Mesenchymal stem cell (in vitro differentiated cells and primary cell): Measurements from ENCODE around the gene CLDN2.

Source experiments
- DNase-seq: peaks from one replicate; pipeline ENCODE4 v3.0.0-alpha.2; 2013
- H2AFZ ChIP-seq: one replicate; pipeline ENCODE4 v1.6.1; 2013; ENCODE audit warnings: low read depth, mild to moderate bottlenecking, control low read depth, inconsistent platforms, low read length, moderate library complexity
- H2AK5ac ChIP-seq: 2 replicates; pipeline ENCODE4 v1.6.1; 2013; ENCODE audit warnings: low read length, moderate library complexity, mild to moderate bottlenecking, inconsistent platforms; ENCODE audit not compliant: severe bottlenecking
- H2BK120ac ChIP-seq: one replicate; pipeline ENCODE4 v1.6.1; 2013; ENCODE audit warnings: low read depth, mild to moderate bottlenecking, inconsistent platforms, low read length, moderate library complexity
- H2BK12ac ChIP-seq, 2 experiments: one replicate each; pipeline ENCODE4 v1.6.1; 2013; ENCODE audit warnings: inconsistent platforms in 2 of 2, low read length in 2 of 2, mild to moderate bottlenecking in 2 of 2, moderate library complexity in 2 of 2, control low read depth in 1 of 2
- H2BK15ac ChIP-seq: one replicate; pipeline ENCODE4 v1.6.1; 2013; ENCODE audit warnings: mild to moderate bottlenecking, low read depth, inconsistent platforms; ENCODE audit not compliant: poor library complexity, severe bottlenecking
- H2BK5ac ChIP-seq: 2 replicates; pipeline ENCODE4 v1.6.1; 2013; ENCODE audit warnings: low read depth, mild to moderate bottlenecking, low read length, control low read depth, inconsistent platforms; ENCODE audit not compliant: poor library complexity, severe bottlenecking
- H3K14ac ChIP-seq, 2 experiments: one replicate each; pipeline ENCODE4 v1.6.1; 2013; ENCODE audit warnings: inconsistent platforms in 2 of 2, low read length in 2 of 2, control low read depth in 1 of 2, mild to moderate bottlenecking in 1 of 2, moderate library complexity in 1 of 2
- H3K18ac ChIP-seq, 2 experiments: one replicate each; pipeline ENCODE4 v1.6.1; 2013; ENCODE audit warnings: inconsistent platforms in 2 of 2, low read length in 2 of 2, control low read depth in 1 of 2, low read depth in 1 of 2, mild to moderate bottlenecking in 1 of 2
- H3K23ac ChIP-seq, 2 experiments: one replicate each; pipeline ENCODE4 v1.6.1; 2013; ENCODE audit warnings: inconsistent platforms in 2 of 2, low read length in 2 of 2, mild to moderate bottlenecking in 2 of 2, moderate library complexity in 2 of 2, control low read depth in 1 of 2
- H3K27ac ChIP-seq: 2 replicates; pipeline ENCODE4 v1.5.1; 2013; ENCODE audit warnings: mild to moderate bottlenecking, moderate library complexity, low read length, control low read depth, inconsistent platforms; ENCODE audit not compliant: poor library complexity, severe bottlenecking
- H3K27me3 ChIP-seq, 2 experiments: 2 replicates each; pipeline versions ENCODE4 v1.6.1 to v1.7.0; 2013; ENCODE audit warnings: low read length in 2 of 2, mild to moderate bottlenecking in 2 of 2, moderate library complexity in 2 of 2, control low read depth in 1 of 2, inconsistent platforms in 1 of 2; ENCODE audit not compliant: control insufficient read depth in 1 of 2, insufficient read depth in 1 of 2
- H3K36me3 ChIP-seq, 2 experiments: 2 replicates each; pipeline versions ENCODE4 v1.6.1 to v1.7.0; 2013; ENCODE audit warnings: low read length in 2 of 2, control low read depth in 1 of 2, inconsistent platforms in 1 of 2, low read depth in 1 of 2, mild to moderate bottlenecking in 1 of 2; ENCODE audit not compliant: insufficient read depth in 2 of 2, control insufficient read depth in 1 of 2
- H3K4ac ChIP-seq, 2 experiments: one replicate each; pipeline ENCODE4 v1.6.1; 2013; ENCODE audit warnings: inconsistent platforms in 2 of 2, low read length in 2 of 2, mild to moderate bottlenecking in 2 of 2, moderate library complexity in 2 of 2, control low read depth in 1 of 2, low read depth in 1 of 2
- H3K4me1 ChIP-seq: 2 replicates; pipeline ENCODE4 v1.6.1; 2013; ENCODE audit warnings: low read depth, low read length, control low read depth; ENCODE audit not compliant: control insufficient read depth, insufficient read depth
- H3K4me2 ChIP-seq: 2 replicates; pipeline ENCODE4 v1.6.1; 2013; ENCODE audit warnings: low read length, mild to moderate bottlenecking, inconsistent platforms; ENCODE audit not compliant: poor library complexity, severe bottlenecking
- H3K4me3 ChIP-seq, 2 experiments: 2 replicates each; pipeline versions ENCODE4 v1.5.1 to v1.7.0; 2013; ENCODE audit warnings: low read length in 2 of 2, mild to moderate bottlenecking in 2 of 2, control low read depth in 1 of 2, low read depth in 1 of 2; ENCODE audit not compliant: insufficient read depth in 1 of 2
- H3K79me1 ChIP-seq: replicated peaks from 2 replicates; pipeline ENCODE4 v1.6.1; 2013; ENCODE audit warnings: mild to moderate bottlenecking, control low read depth, low read length, inconsistent platforms; ENCODE audit not compliant: poor library complexity, severe bottlenecking
- H3K9ac ChIP-seq: 2 replicates; pipeline ENCODE4 v1.7.0; 2013; ENCODE audit warnings: mild to moderate bottlenecking, low read length, moderate library complexity
- H3K9me3 ChIP-seq: 2 replicates; pipeline ENCODE4 v1.7.0; 2013; ENCODE audit warnings: mild to moderate bottlenecking, low read length; ENCODE audit not compliant: control insufficient read depth
- H4K8ac ChIP-seq: one replicate; pipeline ENCODE4 v1.6.1; 2013; ENCODE audit warnings: inconsistent platforms, mild to moderate bottlenecking, low read length, moderate library complexity
- H4K91ac ChIP-seq: one replicate; pipeline ENCODE4 v1.6.1; 2013; ENCODE audit warnings: mild to moderate bottlenecking, low read length, inconsistent platforms
- WGBS: methylation state at CpG from one replicate; pipeline ENCODE4 v1.1.7; 2013; ENCODE audit warnings: mixed read lengths; 5-methylcytosine and 5-hydroxymethylcytosine counted together

The CLDN2 gene

DNA sequence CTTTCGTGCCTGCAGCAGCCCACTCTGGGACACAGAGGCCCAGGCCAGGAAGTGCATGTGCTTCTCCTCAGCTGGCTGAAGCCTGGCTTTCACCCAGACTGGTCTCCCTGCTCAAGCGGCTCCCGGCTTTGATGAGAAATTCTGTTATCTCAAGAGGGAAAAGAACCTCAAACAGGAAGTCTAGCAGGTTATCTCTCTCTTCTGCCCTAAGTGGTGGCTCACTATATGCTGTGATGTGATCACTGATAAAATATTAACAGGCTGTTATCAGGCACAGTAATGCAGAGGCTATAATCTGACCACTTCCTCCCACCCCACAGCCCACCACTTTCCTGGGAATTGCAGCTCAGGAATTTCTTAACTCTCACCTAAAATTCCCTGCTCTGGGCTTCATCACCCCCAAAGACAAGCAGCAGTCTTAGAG, 13.3 kb downstream of the CLDN2 start:
- Histone ChIP-seq H2AK5ac (peak overlapping the region; percentile 81), H3K27ac (peak overlapping the region; percentile 43), H2BK15ac (no peak overlapping the region), H3K18ac (peak overlapping the region in 1 of 2 experiments; percentile 64), H3K9me3 (no peaks in the 10 kb centered on the region), H3K36me3 (peaks cover 0 to 7% of the 10 kb centered on the region in 2 experiments), H3K4ac (no peak overlapping the region), H3K4me2 (no peak overlapping the region), H3K14ac (no peak overlapping the region), H2BK5ac (no peak overlapping the region), H3K4me1 (peaks cover 5% of the 10 kb centered on the region), H2BK120ac (no peak overlapping the region), H3K4me3 (no peak overlapping the region), H3K9ac (no peak overlapping the region), H3K23ac (no peak overlapping the region), H2BK12ac (peak overlapping the region in 1 of 2 experiments; percentile 39), H4K91ac (no peak overlapping the region), H3K27me3 (peaks cover 0 to 27% of the 10 kb centered on the region in 2 experiments), H4K8ac (no peak overlapping the region), H3K79me1 (no peaks in the 10 kb centered on the region), H2AFZ (no peak overlapping the region)
- WGBS = 0% methylated on average over 1 of the region's 3 CpGs
- peak; percentile 14 for DNase-seq

DNA sequence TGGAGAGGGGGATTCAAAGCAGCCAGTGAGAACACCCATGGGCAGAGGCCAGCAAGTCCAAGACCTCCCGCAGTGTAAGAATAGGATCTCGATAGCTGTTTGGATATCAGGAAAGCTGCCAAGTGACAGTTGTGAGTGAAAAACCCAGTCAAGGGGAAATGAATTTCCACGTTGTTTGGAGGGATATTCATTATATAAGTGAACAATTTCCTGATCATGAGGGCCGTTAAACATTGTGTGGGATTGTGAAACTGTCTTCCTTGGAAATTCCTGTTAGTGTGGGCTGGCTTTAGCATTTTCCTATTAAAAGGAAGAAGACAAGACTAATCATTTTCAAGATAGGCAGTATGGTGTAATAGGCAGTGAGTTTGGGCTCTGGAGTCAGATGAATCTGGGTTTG, 15.0 kb downstream of the CLDN2 start:
- H3K23ac ChIP-seq = no peak overlapping the region
- peak; percentile 16 for DNase-seq
- no peak overlapping the region for H3K4me2 ChIP-seq
- no peak overlapping the region for H2BK5ac ChIP-seq
- H3K14ac ChIP-seq = no peak overlapping the region
- no peak overlapping the region for H2BK120ac ChIP-seq
- no peak overlapping the region for H2BK12ac ChIP-seq
- no peak overlapping the region for H3K18ac ChIP-seq
- no peak overlapping the region for H3K4ac ChIP-seq
- H4K91ac ChIP-seq = no peak overlapping the region
- H3K4me1 ChIP-seq = peaks cover 5% of the 10 kb centered on the region
- no peak overlapping the region for H2AFZ ChIP-seq
- H2BK15ac ChIP-seq = no peak overlapping the region
- H4K8ac ChIP-seq = no peak overlapping the region
- peak overlapping the region; percentile 60 for H3K27ac ChIP-seq
- 66% methylated on average over 4 of the region's 4 CpGs for WGBS
- no peak overlapping the region for H2AK5ac ChIP-seq
- peaks cover 0 to 22% of the 10 kb centered on the region in 2 experiments for H3K27me3 ChIP-seq
- no peak overlapping the region for H3K4me3 ChIP-seq
- peaks cover 0 to 19% of the 10 kb centered on the region in 2 experiments for H3K36me3 ChIP-seq
- H3K79me1 ChIP-seq = no peaks in the 10 kb centered on the region
- H3K9ac ChIP-seq = no peak overlapping the region
- H3K9me3 ChIP-seq = no peaks in the 10 kb centered on the region

DNA sequence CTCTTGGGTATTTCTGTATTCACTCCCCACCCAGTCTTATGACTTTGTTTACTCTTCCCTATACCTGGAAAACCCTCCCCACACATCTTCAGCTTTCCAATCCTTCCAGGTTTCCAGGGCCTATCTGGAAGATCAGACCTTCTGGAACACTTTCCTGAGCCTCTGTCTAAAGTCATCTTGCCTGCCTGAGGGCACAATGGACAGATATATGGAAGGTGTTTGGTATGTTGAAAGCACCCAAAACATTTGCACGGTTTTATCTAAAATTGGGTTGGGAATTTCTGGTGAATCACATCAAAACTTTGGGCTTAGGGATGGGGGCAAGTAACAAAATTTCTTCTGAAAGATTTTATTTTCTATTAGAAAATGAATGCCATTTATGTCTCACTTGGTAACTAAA, 16.0 kb downstream of the CLDN2 start:
- no peak overlapping the region for H2AFZ ChIP-seq
- H3K4me2 ChIP-seq = no peak overlapping the region
- H3K4me3 ChIP-seq = no peak overlapping the region
- H2AK5ac ChIP-seq = no peak overlapping the region
- peaks cover 5% of the 10 kb centered on the region for H3K4me1 ChIP-seq
- no peak overlapping the region for H3K27ac ChIP-seq
- no peak overlapping the region for H3K4ac ChIP-seq
- no peak overlapping the region for H3K18ac ChIP-seq
- H4K8ac ChIP-seq = no peak overlapping the region
- H3K27me3 ChIP-seq = peaks cover 0 to 14% of the 10 kb centered on the region in 2 experiments
- no peak overlapping the region for H3K23ac ChIP-seq
- no peak overlapping the region for H4K91ac ChIP-seq
- no peak for DNase-seq
- no peaks in the 10 kb centered on the region for H3K79me1 ChIP-seq
- no peak overlapping the region for H2BK12ac ChIP-seq
- H3K36me3 ChIP-seq = peaks cover under 1 to 28% of the 10 kb centered on the region in 2 experiments
- no peak overlapping the region for H2BK5ac ChIP-seq
- no peak overlapping the region for H3K9ac ChIP-seq
- no peaks in the 10 kb centered on the region for H3K9me3 ChIP-seq
- no peak overlapping the region for H2BK15ac ChIP-seq
- no peak overlapping the region for H2BK120ac ChIP-seq
- H3K14ac ChIP-seq = no peak overlapping the region
- no CpG with 5 or more reads among the region's 1 CpG for WGBS

DNA sequence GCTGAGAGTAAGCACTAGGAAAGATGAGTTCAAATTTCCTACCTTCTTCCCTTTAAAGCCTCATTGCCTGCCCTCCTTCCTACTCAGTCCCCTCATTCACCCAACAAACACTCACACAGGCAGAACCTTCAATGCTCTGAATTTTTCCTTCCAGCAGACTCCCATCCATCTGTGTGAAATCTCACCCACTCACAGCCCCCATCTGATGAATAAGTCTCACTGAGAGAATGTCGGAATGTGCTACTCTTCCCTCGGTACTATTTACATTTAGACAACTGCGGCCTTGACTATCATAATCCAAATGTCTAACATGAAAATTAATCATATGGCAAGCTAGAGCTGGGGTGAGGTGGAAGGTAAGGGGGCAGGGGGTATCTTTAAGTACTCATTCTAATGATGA, 19.4 kb downstream of the CLDN2 start:
- no peak overlapping the region for H3K23ac ChIP-seq
- no peak overlapping the region for H3K27ac ChIP-seq
- WGBS = no CpG with 5 or more reads among the region's 3 CpGs
- no peaks in the 10 kb centered on the region for H3K9me3 ChIP-seq
- no peak overlapping the region for H3K9ac ChIP-seq
- peaks cover 0 to 22% of the 10 kb centered on the region in 2 experiments for H3K27me3 ChIP-seq
- no peaks in the 10 kb centered on the region for H3K79me1 ChIP-seq
- no peak overlapping the region for H2BK5ac ChIP-seq
- no peaks in the 10 kb centered on the region for H3K4me1 ChIP-seq
- no peak overlapping the region for H4K91ac ChIP-seq
- H2AFZ ChIP-seq = no peak overlapping the region
- no peak for DNase-seq
- no peak overlapping the region for H2BK12ac ChIP-seq
- no peak overlapping the region for H4K8ac ChIP-seq
- H3K36me3 ChIP-seq = peaks cover 8 to 46% of the 10 kb centered on the region in 2 experiments
- H3K4me2 ChIP-seq = no peak overlapping the region
- no peak overlapping the region for H3K14ac ChIP-seq
- no peak overlapping the region for H3K4me3 ChIP-seq
- no peak overlapping the region for H2AK5ac ChIP-seq
- H2BK120ac ChIP-seq = no peak overlapping the region
- no peak overlapping the region for H2BK15ac ChIP-seq
- H3K4ac ChIP-seq = no peak overlapping the region
- no peak overlapping the region for H3K18ac ChIP-seq
